ENCODE results near the gene WLS.
"Not testable (repeated sequence)": the region's sequence is repeated elsewhere in the genome, so short reads cannot be mapped to it uniquely, and the experiment has no call there.

Gene WLS

GRCh38 chr1:68232289-68233148 is at the start of gene WLS:
WLS (minus strand) TSS chr1:68232523; CDS start chr1:68232299, 224 bp downstream.
- DNase-seq (ENCODE audit: low read depth) = no peak

GRCh38 chr1:68280286-68280685 is 48.0 kb upstream of the WLS start:
- DNase-seq (ENCODE audit: low read depth) = no peak

- no peak for DNase-seq (ENCODE audit: low read depth)
Observed at GRCh38 chr1:68279846-68280245, 47.5 kb upstream of the WLS start.

DNA sequence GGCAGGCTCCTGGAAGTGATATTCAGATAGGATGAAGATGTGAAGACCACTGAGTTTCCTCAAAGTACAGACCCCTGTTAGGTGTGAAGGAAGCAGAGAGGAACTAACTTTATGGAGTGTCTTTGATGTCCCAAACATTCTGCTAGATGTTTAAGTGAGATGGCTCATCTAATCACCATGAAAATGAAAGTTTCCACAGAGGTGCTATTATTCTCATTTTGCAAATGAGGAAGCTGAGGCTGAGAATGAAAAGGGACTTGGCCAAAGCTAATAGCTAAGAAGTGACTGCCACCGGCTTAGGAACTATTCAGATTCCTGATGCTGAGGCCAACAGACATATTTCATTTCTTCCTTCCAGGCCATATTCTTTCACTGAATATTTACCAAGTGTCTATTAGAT is 45.9 kb upstream of the WLS start:
- DNase-seq (ENCODE audit: low read depth) = no peak

GRCh38 chr1:68276448-68276847 is 44.1 kb upstream of the WLS start:
- no peak for DNase-seq (ENCODE audit: low read depth)

DNA sequence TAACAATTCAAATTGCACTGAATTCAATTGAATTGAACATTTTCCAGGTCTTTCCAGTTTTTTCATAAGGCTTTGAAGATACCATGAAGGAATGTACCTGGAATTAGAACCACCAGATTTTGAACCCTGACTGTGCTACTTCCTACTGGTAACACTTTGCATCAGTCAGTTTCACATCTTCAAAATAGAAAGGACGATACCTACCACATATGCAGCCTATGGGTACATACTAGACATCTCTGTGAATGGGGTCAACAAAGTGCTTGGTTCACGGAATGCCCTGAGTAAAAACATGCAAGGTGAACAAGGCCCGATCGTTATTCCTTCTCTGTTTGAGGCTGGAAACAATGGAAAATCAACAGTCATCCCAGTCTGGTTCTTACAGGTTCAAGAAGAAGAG is 41.2 kb upstream of the WLS start:
- DNase-seq (ENCODE audit: low read depth) = no peak

DNA sequence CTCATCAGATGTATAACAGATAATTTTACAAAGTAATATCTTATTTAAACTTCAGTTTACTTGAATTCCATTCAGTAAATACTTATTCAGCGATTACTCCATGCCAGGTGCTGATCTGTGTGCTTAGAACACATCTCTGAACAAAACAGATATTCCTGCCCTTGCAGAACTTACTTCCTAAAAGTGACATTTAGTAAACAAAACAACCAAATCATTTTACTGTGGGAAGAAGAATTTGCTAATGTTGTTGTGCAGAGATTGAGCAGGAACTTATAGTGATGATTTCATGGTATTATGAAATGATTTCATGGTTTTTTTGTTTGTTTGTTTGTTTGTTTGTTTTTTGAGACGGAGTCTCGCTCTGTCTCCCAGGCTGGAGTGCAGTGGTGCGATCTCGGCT is 39.3 kb upstream of the WLS start:
- DNase-seq (ENCODE audit: low read depth) = no peak

GRCh38 chr1:68270951-68271350 is 38.6 kb upstream of the WLS start:
- DNase-seq (ENCODE audit: low read depth) = no peak

DNA sequence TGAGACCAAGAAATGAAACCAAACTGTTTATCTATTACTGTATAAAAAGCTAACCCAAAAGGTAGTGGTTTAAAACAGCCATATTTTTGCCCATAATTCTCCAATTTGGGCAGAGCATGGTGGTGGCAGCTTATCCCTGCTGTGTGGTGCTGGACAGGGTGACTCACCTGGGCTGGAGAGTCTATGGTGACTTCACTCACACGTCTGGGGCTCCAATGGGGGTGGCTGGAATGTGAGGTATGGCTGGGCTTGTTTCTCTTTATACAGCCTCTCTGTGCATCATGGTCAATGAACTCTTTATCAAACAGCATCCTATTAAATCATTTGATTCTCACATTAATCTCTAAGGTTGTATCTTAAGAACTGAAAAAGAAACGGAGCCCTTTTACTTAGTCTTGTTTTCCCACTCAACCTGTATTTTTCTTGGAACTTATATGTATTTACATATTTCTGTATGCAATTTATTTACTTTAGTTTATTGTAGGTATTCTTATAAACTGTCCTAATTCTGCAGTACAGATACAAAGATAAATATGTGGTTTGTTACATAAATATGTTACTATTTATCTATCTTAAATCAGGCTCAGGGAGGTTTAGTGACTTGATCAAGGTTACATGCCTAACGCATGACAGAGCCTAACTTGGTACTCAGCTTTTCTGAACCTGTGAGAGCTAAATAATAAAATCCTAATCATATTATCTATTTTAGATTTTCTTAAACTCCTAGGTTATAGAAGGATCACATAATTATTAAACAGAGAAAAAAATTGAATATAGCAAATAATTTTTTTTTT is 37.5 kb upstream of the WLS start:
- no peak for DNase-seq (ENCODE audit: low read depth)

DNA sequence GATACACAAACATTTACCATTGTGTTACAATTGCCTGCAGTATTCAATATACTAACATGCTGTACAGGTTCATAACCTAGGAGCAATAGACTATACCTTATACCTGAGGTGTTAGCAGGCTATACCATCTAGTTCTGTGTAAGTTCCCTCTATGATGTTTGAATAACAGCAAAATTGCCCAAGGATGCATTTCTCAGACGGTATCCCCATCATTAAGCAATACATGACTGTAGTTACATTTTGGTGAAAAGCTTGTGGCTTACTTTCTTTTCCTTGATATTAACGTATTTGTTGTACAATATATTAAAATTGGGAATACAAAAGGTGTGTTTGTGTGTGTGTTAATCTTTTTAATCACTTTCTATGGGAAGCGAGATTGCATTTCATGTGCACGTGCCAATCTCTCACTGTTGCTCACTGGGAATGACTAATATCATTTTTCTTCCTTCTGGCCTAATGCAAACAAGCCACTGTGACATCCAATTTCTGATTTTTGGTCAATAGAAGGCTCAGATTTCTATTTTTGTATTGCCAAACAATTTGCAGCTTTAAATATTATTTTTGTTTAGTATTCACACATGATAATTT is 36.7 kb upstream of the WLS start:
- no peak for DNase-seq (ENCODE audit: low read depth)

DNA sequence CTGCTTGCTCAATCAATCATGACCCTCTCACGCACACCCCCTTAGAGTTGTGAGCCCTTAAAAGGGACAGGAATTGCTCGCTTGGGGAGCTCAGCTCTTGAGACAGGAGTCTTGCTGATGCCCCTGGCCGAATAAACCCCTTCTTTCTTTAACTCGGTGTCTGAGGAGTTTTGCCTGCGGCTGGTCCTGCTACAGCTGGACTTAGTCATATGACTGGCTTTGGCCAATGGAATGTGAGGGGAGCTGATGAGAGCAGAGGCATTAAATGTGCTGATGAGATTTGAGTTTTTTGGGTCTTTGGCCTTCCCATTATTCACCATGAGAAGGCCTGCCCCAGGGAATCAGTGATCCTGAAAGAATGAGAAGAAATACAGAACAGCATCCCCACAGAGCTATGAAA is 24.5 kb upstream of the WLS start:
- DNase-seq (ENCODE audit: low read depth) = not testable (repeated sequence)

DNA sequence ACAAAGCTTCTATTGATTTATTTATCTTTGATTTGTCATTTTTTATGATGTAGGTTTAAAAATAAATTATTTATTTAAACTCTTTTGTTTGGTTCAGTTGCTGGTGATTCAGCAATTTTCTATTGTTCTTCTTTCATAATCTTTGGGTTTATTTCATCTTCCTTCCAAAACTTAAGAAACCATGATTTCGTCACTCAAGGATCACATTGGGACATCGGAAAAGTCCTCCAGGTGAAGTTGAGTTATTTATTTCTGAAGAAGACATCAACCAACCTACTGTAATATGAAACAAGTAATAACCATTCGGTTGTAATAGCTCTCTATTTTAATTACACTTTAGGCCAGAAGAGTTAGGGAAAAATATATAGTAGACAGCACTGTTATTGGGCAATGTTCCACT is 23.0 kb upstream of the WLS start:
- DNase-seq (ENCODE audit: low read depth) = no peak

- no peak for DNase-seq (ENCODE audit: low read depth)
Observed at GRCh38 chr1:68254667-68255226, 22.4 kb upstream of the WLS start.

- no peak for DNase-seq (ENCODE audit: low read depth)
Observed at GRCh38 chr1:68237040-68237439, 4.7 kb upstream of the WLS start.

GRCh38 chr1:68234094-68234493 is 1.8 kb upstream of the WLS start:
- no peak for DNase-seq (ENCODE audit: low read depth)

- no peak for DNase-seq (ENCODE audit: low read depth)
Observed at GRCh38 chr1:68233202-68233601, 879 bp upstream of the WLS start.

GRCh38 chr1:68231627-68232288 is 565 bp downstream of the WLS start:
- no peak for DNase-seq (ENCODE audit: low read depth)

GRCh38 chr1:68230901-68231626 is 1.3 kb downstream of the WLS start:
- no peak for DNase-seq (ENCODE audit: low read depth)

- DNase-seq (ENCODE audit: low read depth) = no peak
Observed at GRCh38 chr1:68230484-68230802, 1.9 kb downstream of the WLS start.

GRCh38 chr1:68229650-68230483 is 2.5 kb downstream of the WLS start:
- no peak for DNase-seq (ENCODE audit: low read depth)

- no peak for DNase-seq (ENCODE audit: low read depth)
Observed at GRCh38 chr1:68228851-68229250, 3.5 kb downstream of the WLS start.
